Heart right ventricle (tissue), 16 donors: ENCODE results near the gene ABCB6. TPM values are rescaled to one million over a fixed set of nuclear protein-coding genes. Genes with fewer than 3 reads are reported as not detected.

ENCODE experiments used
- ATAC-seq, 8 donors: fragments of 200-7000 bp; cut with Tn5 transposase; one replicate each; pipeline ENCODE4 v1.9.1; 2020; ENCODE audit warnings: mild to moderate bottlenecking in 8 of 8, moderate library complexity in 8 of 8, moderate number of reproducible peaks in 1 of 8
- DNase-seq, 2 donors: peaks; one replicate each; pipeline ENCODE4 v3.0.0-alpha.2; 2020
- H3K27ac ChIP-seq, 10 donors: fragments of 200-600 bp; sonication (generic) in 2 of 10; one replicate each; pipeline versions ENCODE4 v1.5.0 to v1.8.0; 2020 to 2022; ENCODE audit warnings: mild to moderate bottlenecking in 3 of 10
- H3K27me3 ChIP-seq, 7 donors: fragments of 200-600 bp; one replicate each; pipeline ENCODE4 v1.8.0; 2021 to 2022; ENCODE audit warnings: mild to moderate bottlenecking in 2 of 7
- H3K36me3 ChIP-seq, 9 donors: fragments of 200-600 bp; sonication (generic) in 1 of 9; one replicate each; pipeline versions ENCODE4 v1.5.0 to v1.8.0; 2020 to 2022; ENCODE audit warnings: mild to moderate bottlenecking in 2 of 9
- H3K4me1 ChIP-seq, 9 donors: fragments of 200-600 bp; sonication (generic) in 1 of 9; one replicate each; pipeline versions ENCODE4 v1.5.0 to v1.8.0; 2020 to 2022; ENCODE audit warnings: mild to moderate bottlenecking in 4 of 9
- H3K4me3 ChIP-seq, 10 donors: fragments of 200-600 bp; sonication (generic) in 2 of 10; one replicate each; pipeline versions ENCODE4 v1.5.0 to v1.8.0; 2020 to 2022; ENCODE audit warnings: mild to moderate bottlenecking in 7 of 10, moderate library complexity in 2 of 10
- H3K9me3 ChIP-seq, 11 donors: fragments of 200-600 bp in 10 of 11; sonication (generic) in 2 of 11; one replicate each; pipeline versions ENCODE4 v1.5.0 to v1.8.0; 2013 to 2022; ENCODE audit warnings: mild to moderate bottlenecking in 2 of 11, control low read depth in 1 of 11, moderate library complexity in 1 of 11
- CTCF ChIP-seq, 9 donors: fragments of 200-600 bp; sonication (generic) in 2 of 9; IDR thresholded peaks; one replicate each; pipeline versions ENCODE4 v1.5.0 to v1.8.0; 2021 to 2022; ENCODE audit warnings: antibody characterized with exemption in 9 of 9, mild to moderate bottlenecking in 5 of 9, moderate library complexity in 1 of 9
- WGBS, 2 donors: extraction: QIAGEN DNeasy Blood & Tissue Kit; methylation state at CpG; one replicate each; pipeline ENCODE4 v1.1.7; 2013; ENCODE audit warnings: inconsistent platforms in 1 of 2; 5-methylcytosine and 5-hydroxymethylcytosine counted together
- intact Hi-C, 10 donors: fragments of 100-400 bp; cut with DNase I; formaldehyde crosslinking; loops; one replicate each; pipeline versions ENCODE4 v1.11.1 to v1.14.2; 2022
- polyA plus RNA-seq, 2 donors: library from polyadenylated mRNA; stranded (reverse); fragments of 200-250 nt; gene quantifications; one replicate each; pipeline ENCODE4 v1.2.3, GENCODE V29; 2013
- total RNA-seq, 10 donors: library from RNA; stranded (reverse); fragmentation: NEBNext Ultra II Directional in 3 of 10; extraction: Animal tissue kit (Norgen Biotek cat#: 25700) in 3 of 10; gene quantifications; one replicate each; pipeline versions ENCODE4 v1.2.1 to v1.2.4, GENCODE V29; 2021 to 2023
- donor health status: Arrhythmogenic right ventricular cardiomyopathy.
- donor health status: ischemic (EF 13 %, LVEDD 7.1; RV severe dilation, severe dysfunction).
- donor health status: healthy with polysubstance abuse.
- donor health status: DM: no; HTN: yes; CAD: no.
- donor health status: DM: no; HTN: no; CAD: no.
- donor health status: ischemic (EF 25% LVEDD 6.9; RV normal size, moderate dysfunction).
- donor health status: ischemic (EF 25% LVEDD 5.7; RV mildly dilated, moderate dysfunction).
- donor health status: healthy.
- donor health status: DM: yes; HTN: yes; CAD: no.
- donor health status: Ischemic cardiomyopathy.
- donor health status: ischemic (EF 35%, LVEDD 5.7; RV mildly dilated, moderate dysfunction).
- donor health status: nonischemic (EF 11% LVEDD 7.7; RV severe dilation, severe dysfunction).
- donor health status: DM: yes; HTN: yes; CAD: no.
- donor health status: PGD.
- donor health status: ischemic (EF 29% LVEDD 5.4; RV normal size, mild dysfunction).
- donor health status: nonischemic (EF 23%, LVEDD 6.1; RV moderate dilation, normal function).

Gene ABCB6
- total and polyA plus RNA-seq, 12 donors = 9.8 to 34.0 (median 18.5) TPM

DNA sequence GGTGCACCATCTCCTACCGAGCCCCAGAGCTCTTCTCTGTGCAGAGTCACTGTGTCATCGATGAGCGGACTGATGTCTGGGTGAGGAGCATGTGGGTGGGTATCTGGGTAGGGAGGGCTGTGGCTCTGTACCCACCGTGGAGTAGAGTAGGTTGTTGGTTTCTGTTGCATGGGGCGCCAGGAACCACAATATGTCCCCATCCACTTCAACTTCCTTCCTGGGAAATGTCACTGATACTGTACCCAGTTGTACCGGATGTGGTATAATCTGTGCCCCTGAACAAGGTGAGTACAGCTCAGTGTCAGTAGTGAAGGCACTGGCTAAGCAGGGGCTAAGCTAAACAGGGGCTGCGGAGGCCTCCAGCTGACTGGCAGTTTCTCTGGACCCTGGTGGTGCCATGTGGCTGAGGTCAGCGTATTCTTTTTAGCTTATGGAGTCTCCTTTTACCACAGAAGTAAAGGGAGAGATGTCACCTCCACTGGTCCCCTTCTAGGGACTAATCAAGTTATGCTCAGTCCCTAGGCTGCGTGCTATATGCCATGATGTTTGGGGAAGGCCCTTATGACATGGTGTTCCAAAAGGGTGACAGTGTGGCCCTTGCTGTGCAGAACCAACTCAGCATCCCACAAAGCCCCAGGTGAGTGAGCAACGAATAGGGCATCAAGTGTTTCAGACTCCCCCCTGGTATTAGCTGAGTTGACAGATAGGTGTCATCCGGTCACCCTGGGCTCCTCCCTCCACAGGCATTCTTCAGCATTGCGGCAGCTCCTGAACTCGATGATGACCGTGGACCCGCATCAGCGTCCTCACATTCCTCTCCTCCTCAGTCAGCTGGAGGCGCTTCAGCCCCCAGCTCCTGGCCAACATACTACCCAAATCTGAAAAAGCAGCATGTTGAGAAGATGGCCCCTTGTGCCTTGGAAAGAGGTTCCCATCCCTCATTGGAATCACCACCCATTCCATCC, 29.2 kb upstream of the ABCB6 start:
- DNase-seq = no peak
- WGBS, 2 donors = 88 to 91% methylated on average over 17 of the region's 17 CpGs
- no peaks in the 10 kb centered on the region for H3K9me3 ChIP-seq
- H3K27me3 ChIP-seq = no peaks in the 10 kb centered on the region
- intact Hi-C loops = no loop called here
- peaks cover 0 to 43% (median 7%) of the 10 kb centered on the region in 9 donors for H3K36me3 ChIP-seq
- peaks cover 28 to 81% (median 64%) of the 10 kb centered on the region in 9 donors for H3K4me1 ChIP-seq
- H3K27ac ChIP-seq = peak overlapping the region in 4 of 10 donors; percentile 26 to 99 (median 77)
- peak overlapping the region in 1 of 10 donors; percentile 22 for H3K4me3 ChIP-seq
- no peak for TF ChIP-seq CTCF (IDR thresholded peaks at IDR 0.05)
- no peak for ATAC-seq

GRCh38 chr2:219246559-219246958, 27.8 kb upstream of the ABCB6 start:
- TF ChIP-seq CTCF (IDR thresholded peaks at IDR 0.05) = no peak
- DNase-seq = no peak
- peaks cover 25 to 68% (median 50%) of the 10 kb centered on the region in 9 donors for H3K4me1 ChIP-seq
- intact Hi-C loops = no loop called here
- H3K36me3 ChIP-seq = peaks cover 0 to 43% (median 7%) of the 10 kb centered on the region in 9 donors
- H3K27ac ChIP-seq = peak overlapping the region in 2 of 10 donors; percentile 93 to 99
- WGBS, 2 donors = 96% methylated on average over 10 of the region's 10 CpGs
- no peak overlapping the region for H3K4me3 ChIP-seq
- no peaks in the 10 kb centered on the region for H3K27me3 ChIP-seq
- H3K9me3 ChIP-seq = no peaks in the 10 kb centered on the region
- ATAC-seq = no peak

DNA sequence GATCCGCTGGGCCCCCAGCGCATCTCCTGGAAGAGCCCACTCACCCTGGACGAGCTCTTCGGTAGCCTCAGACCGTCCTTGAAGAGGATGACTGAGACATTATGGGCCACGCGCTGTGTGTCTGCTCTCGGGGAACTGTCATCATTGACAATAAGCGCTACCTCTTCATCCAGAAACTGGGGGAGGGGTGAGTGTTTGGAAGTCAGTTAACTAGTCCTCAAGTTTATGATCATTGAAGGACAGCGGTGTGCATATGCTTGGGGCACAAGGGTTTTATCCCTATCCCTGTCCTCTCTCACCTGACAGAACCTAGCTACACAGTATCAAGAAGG, 27.1 kb upstream of the ABCB6 start:
- no peak for DNase-seq
- H3K27me3 ChIP-seq = no peaks in the 10 kb centered on the region
- no peaks in the 10 kb centered on the region for H3K9me3 ChIP-seq
- H3K4me3 ChIP-seq = peak overlapping the region; percentile 74 to 96 (median 85)
- peaks cover 0 to 36% (median 7%) of the 10 kb centered on the region in 9 donors for H3K36me3 ChIP-seq
- TF ChIP-seq CTCF (IDR thresholded peaks at IDR 0.05) = no peak
- peak overlapping the region; percentile 49 to 99 (median 95) for H3K27ac ChIP-seq
- peaks cover 25 to 61% (median 46%) of the 10 kb centered on the region in 9 donors for H3K4me1 ChIP-seq
- 12 to 15% methylated on average over 10 of the region's 10 CpGs for WGBS, 2 donors
- intact Hi-C loops = loop anchor here in 1 of 10 donors (2.0 kb wide), 1 partner anchor 49 kb away; no protein-coding TSS in a partner anchor
- ATAC-seq = peak in 1 of 8 donors; percentile 3

DNA sequence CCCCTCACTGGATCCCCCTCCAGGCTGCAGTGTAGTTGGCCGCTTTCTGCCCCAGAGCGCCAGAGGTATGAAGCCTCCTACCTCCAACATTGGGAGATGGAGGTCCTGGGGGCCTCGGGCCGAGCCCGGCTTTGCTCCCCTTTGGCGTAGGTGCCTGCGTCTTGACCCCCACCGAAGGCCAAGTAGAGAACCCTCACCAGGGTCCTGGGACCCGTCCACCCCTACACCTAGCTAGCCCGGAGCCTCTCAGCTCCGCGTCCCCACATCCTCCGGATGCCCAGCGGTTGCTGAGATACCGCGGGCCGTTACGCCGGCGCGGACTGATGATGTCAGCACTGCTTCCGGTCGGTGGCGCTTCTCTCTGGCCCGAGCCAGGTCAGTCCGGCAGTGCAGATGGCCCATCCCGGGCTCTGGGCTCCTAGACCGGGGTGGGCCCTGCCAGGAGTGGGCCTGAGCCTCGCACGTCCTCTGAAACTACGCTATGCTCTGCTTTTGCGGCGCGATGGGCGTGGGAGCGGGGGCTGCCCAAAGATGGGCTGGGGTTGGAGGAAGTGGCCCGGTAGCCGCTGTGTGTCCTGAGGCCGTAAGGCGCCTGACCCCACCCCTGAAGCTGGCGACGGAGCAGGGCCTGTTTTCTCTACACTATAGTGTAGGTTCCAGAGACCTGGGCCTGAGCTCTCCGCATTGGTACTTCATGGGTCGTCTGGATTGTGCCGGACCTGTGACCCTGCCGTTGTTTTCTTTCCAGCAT, 26.6 kb upstream of the ABCB6 start, which contains the start of the genes GLB1L and STK16:
Gene GLB1L (minus strand): TSS at position 297 of the 751 bp plus-strand sequence. CDS start 1,871 bp downstream, outside the sequence.
Gene STK16 (plus strand): TSS at position 332 of the 751 bp plus-strand sequence. CDS start 521 bp downstream, outside the sequence.
- Histone ChIP-seq H3K4me3 (peak within 1 kb of the TSS; percentile 74 to 96 (median 85)), H3K9me3 (no peaks in the 10 kb centered on the region), H3K27ac (peak within 1 kb of the TSS; percentile 49 to 99 (median 95)), H3K4me1 (peaks cover 24 to 56% (median 43%) of the 10 kb centered on the region in 9 donors), H3K36me3 (peaks cover 0 to 30% (median 3%) of the 10 kb centered on the region in 9 donors), H3K27me3 (no peaks in the 10 kb centered on the region)
- DNase-seq = peak; percentile 95
- ATAC-seq = peak; percentile 94 to 97 (median 96)
- WGBS, 2 donors = 0 to 1% methylated on average over 46 of the region's 46 CpGs
- no peak for TF ChIP-seq CTCF (IDR thresholded peaks at IDR 0.05)
- intact Hi-C loops = loop anchor here in 1 of 10 donors (2.0 kb wide), 1 partner anchor 49 kb away; no protein-coding TSS in a partner anchor
